Measurements from ENCODE around the gene LCNL1. TPM values are rescaled to one million over a fixed set of nuclear protein-coding genes. Genes with fewer than 3 reads are reported as not detected.

LCNL1 gene
- total and polyA plus RNA-seq, 8 donors = 0.12 to 0.38 (median 0.17) TPM; not detected in 3

- H3K4me1 ChIP-seq = no peaks in the 10 kb centered on the region
- intact Hi-C loops (cut with DNase I) = no loop called here
- WGBS, 2 donors = 93 to 95% methylated on average over 35 to 36 of the region's 36 CpGs
- no peak for ATAC-seq
- no peak for FAIRE-seq
- H3K36me3 ChIP-seq = peaks cover 0 to 19% (median 0%) of the 10 kb centered on the region in 3 donors
- no peak for DNase-seq
- no peak overlapping the region for H3K4me3 ChIP-seq
- TF ChIP-seq, protein P1, sequence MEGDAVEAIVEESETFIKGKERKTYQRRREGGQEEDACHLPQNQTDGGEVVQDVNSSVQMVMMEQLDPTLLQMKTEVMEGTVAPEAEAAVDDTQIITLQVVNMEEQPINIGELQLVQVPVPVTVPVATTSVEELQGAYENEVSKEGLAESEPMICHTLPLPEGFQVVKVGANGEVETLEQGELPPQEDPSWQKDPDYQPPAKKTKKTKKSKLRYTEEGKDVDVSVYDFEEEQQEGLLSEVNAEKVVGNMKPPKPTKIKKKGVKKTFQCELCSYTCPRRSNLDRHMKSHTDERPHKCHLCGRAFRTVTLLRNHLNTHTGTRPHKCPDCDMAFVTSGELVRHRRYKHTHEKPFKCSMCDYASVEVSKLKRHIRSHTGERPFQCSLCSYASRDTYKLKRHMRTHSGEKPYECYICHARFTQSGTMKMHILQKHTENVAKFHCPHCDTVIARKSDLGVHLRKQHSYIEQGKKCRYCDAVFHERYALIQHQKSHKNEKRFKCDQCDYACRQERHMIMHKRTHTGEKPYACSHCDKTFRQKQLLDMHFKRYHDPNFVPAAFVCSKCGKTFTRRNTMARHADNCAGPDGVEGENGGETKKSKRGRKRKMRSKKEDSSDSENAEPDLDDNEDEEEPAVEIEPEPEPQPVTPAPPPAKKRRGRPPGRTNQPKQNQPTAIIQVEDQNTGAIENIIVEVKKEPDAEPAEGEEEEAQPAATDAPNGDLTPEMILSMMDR (IDR thresholded peaks at IDR 0.05) = no peak
- H3K9me3 ChIP-seq = no peaks in the 10 kb centered on the region
- no peak overlapping the region for H3K27ac ChIP-seq
- H3K27me3 ChIP-seq = no peaks in the 10 kb centered on the region
Measured at GRCh38 chr9:137018761-137019559, 36.2 kb downstream of the LCNL1 start.

DNA sequence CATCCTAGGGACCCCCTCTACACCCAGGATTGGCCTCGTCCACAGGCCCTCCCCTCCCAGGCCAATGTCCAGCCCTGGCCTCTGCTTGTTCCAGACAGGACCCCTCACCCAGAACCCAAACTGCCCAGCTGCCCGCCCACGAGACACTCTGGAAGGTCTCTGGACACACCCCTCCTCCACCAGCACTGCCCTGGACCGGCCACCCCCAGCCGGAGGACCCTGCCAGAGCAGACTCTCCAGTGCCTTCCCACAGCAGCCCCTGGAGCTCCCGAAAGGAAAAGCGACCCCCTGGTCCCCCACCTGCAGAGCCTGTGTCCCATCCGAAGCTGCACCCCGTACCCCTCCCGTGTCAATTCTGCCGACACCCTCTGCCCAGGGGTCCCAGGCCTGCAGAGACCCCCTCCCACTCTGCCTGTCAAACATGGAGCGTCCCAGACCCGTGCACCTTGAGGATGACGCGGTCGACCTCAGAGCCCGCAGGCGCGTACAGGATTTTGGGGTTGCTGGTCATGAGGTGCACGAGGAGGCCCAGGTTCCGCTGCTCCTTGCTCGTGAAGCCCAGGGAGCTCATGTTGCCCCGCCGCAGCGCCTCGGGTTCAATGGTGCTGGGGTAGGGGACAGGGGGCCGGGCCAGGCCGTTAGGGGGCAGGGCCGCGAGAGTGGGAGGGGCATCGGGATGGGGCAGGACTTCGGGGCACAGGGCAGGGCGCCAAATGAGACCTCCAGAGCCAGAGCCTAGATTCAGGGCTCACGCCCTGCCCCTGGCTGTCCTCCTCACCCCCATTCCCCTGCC, 37.3 kb downstream of the LCNL1 start:
- no peak for FAIRE-seq
- Histone ChIP-seq H3K27me3 (no peaks in the 10 kb centered on the region), H3K4me1 (no peaks in the 10 kb centered on the region), H3K4me3 (no peak overlapping the region), H3K27ac (no peak overlapping the region), H3K36me3 (peaks cover 0 to 15% (median 0%) of the 10 kb centered on the region in 3 donors), H3K9me3 (no peaks in the 10 kb centered on the region)
- 92% methylated on average over 31 to 34 of the region's 34 CpGs for WGBS, 2 donors
- ATAC-seq = no peak
- no peak for DNase-seq
- TF ChIP-seq, protein P1 (IDR thresholded peaks at IDR 0.05) = no peak
- intact Hi-C loops (cut with DNase I) = loop anchor here in 2 of 3 donors (5.0 to 10.0 kb wide), 2 partner anchors 58 to 65 kb away; partner anchors contain the start of gene LCN12 (in 1 of the 2)

DNA sequence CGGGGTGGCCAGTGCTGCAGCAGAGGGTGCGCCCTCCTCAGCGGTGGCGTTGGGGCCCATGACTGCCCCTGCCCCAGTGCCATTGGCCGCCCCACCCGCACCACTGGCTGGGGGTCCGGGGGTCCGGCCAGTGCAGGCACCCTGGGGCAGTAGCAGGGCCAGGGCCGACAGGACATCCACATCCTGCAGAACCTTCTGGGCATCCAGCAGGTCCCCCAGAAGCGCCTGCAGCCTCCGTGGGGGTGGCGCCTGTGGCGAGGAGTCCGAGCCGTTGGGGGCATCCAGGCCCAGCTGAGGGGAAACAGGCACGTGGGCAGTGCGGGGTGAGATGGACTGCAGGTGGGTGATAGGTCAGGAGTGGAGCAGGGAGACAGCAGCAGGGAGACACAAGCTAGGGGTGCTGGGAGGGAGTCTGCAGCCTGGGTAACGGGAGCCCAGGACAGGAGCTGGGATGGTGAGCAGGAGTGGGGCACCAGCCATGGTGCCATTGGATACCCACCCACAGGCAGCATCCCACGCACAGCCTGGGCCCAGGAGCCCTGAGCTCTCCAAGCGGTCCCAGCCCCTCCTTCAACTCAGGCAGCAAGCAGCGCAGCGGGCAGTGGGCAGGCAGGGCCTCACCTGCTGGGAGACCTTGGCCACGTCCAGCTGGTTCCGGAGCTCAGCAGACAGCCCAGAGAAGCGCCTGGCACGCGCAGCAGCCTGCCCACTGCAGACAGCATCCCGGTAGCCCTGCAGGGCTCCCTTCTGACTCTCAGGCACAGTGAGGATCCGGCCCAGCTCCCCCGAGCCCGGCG, 38.2 kb downstream of the LCNL1 start:
- H3K27ac ChIP-seq = no peak overlapping the region
- ATAC-seq (no peak), DNase-seq (no peak), FAIRE-seq (no peak)
- H3K4me1 ChIP-seq = peaks cover 0 to under 1% (median 0%) of the 10 kb centered on the region in 3 donors
- H3K4me3 ChIP-seq = no peak overlapping the region
- no peaks in the 10 kb centered on the region for H3K9me3 ChIP-seq
- WGBS, 2 donors = 95 to 97% methylated on average over 32 of the region's 32 CpGs
- peaks cover 0 to 7% (median 0%) of the 10 kb centered on the region in 3 donors for H3K36me3 ChIP-seq
- no peaks in the 10 kb centered on the region for H3K27me3 ChIP-seq
- intact Hi-C loops (cut with DNase I) = loop anchor here in 2 of 3 donors (5.0 to 10.0 kb wide), 2 partner anchors 59 to 66 kb away; partner anchors contain the start of gene LCN12 (in 1 of the 2)
- TF ChIP-seq, protein P1 (IDR thresholded peaks at IDR 0.05) = no peak

GRCh38 chr9:137021568-137021978, 38.8 kb downstream of the LCNL1 start:
- peaks cover 1 to 7% (median 4%) of the 10 kb centered on the region in 3 donors for H3K4me1 ChIP-seq
- H3K4me3 ChIP-seq = no peak overlapping the region
- DNase-seq (no peak), ATAC-seq (no peak), FAIRE-seq (no peak)
- peaks cover 0 to 4% (median 0%) of the 10 kb centered on the region in 3 donors for H3K36me3 ChIP-seq
- WGBS, 2 donors = 88 to 97% methylated on average over 6 of the region's 6 CpGs
- no peaks in the 10 kb centered on the region for H3K9me3 ChIP-seq
- no peak overlapping the region for H3K27ac ChIP-seq
- no peaks in the 10 kb centered on the region for H3K27me3 ChIP-seq
- intact Hi-C loops (cut with DNase I) = loop anchor here in 2 of 3 donors (5.0 to 10.0 kb wide), 2 partner anchors 59 to 67 kb away; partner anchors contain the start of gene LCN12 (in 1 of the 2)
- TF ChIP-seq, protein P1 (IDR thresholded peaks at IDR 0.05) = no peak
